HCT116 (cell line): ENCODE results near the gene MPI.

Experiments
- EZH2 ChIP-seq: fragments of 200-600 bp; sonication (generic); IDR thresholded peaks from 2 replicates; pipeline ENCODE4 v1.6.1; 2017; ENCODE audit warnings: antibody characterized with exemption, mixed run types
- JUND ChIP-seq: IDR thresholded peaks from 2 replicates; pipeline ENCODE4 v1.6.1; 2012
- POLR2A ChIP-seq: IDR thresholded peaks from 2 replicates; pipeline ENCODE4 v1.7.0; 2011; ENCODE audit warnings: borderline replicate concordance; ENCODE audit not compliant: insufficient read depth, insufficient read length; ENCODE audit errors: extremely low read depth
- REST ChIP-seq: IDR thresholded peaks from 2 replicates; pipeline ENCODE4 v1.6.1; 2012; ENCODE audit warnings: low read depth

GRCh38 chr15:74906067-74906449, 16.2 kb downstream of the MPI start:
- TF ChIP-seq POLR2A (no peak), REST (no peak), EZH2 (no peak), JUND (no peak)
